ENCODE data around the gene KCNQ1. TPM values are rescaled to one million over a fixed set of nuclear protein-coding genes. Genes with fewer than 3 reads are reported as not detected.

Gene KCNQ1
- total RNA-seq, 5 donors from 2014 or later (not counting 1 experiment from before 2014, with no cell fraction given), result 20.9 to 32.9 (median 24.0) TPM

DNA sequence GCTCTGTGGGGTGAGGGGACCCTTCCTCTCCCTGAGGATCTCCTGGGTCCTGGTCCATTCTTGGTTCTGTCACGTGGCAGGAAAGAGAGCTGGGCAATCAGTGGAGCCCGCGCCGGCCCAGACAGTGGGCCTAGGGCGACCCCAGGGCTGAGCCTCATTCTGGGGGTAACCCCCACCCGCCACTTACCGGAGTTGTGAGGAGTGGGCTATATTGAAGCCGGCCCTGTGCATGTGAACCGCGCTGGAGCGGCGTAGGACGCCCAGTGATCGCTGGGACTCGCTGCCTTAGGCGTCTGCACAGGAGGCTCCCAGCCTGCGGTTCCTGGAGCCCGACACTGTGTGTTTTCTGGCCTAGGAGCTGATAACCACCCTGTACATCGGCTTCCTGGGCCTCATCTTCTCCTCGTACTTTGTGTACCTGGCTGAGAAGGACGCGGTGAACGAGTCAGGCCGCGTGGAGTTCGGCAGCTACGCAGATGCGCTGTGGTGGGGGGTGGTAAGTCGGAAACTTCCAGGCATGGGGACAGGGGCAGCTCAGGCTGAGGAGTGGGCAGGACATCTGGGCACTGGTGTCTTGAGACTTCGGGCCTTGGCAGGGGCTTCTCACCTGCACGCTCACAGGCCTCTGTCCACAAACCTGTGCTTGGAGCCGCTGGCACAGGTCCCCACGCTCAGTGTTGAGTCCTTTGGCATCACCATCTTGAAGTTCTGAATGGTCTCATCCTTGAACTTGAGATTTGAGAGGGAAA, 127.9 kb downstream of the KCNQ1 start:
- Histone ChIP-seq H3K27ac (ENCODE audit: low read length) (no peak overlapping the region), H3K4me3 (ENCODE audit: control insufficient read depth in 1 of 2, extremely low read depth in 1 of 2, low read length in 1 of 2) (no peak overlapping the region), H3K9me3 (no peaks in the 10 kb centered on the region), H3K4me1 (ENCODE audit: control insufficient read depth in 1 of 2, extremely low read depth in 1 of 2, insufficient read depth in 2 of 2, low read length in 2 of 2) (peaks cover 0 to 8% of the 10 kb centered on the region in 2 experiments), H3K36me3 (ENCODE audit: control insufficient read depth in 2 of 2, extremely low read depth in 1 of 2, insufficient read depth in 1 of 2, low read length in 1 of 2) (peaks cover 3 to 8% of the 10 kb centered on the region in 2 donors), H3K27me3 (replicated peaks in 1 of 2; ENCODE audit: control insufficient read depth in 2 of 2, extremely low read depth in 1 of 2, insufficient read depth in 2 of 2, low read length in 1 of 2) (no peaks in the 10 kb centered on the region)
- DNase-seq (no peak), ATAC-seq (replicated peaks in 1 of 4) (no peak)
- no peaks in the 10 kb centered on the region for H3K9me3 Mint-ChIP-seq
- H3K4me1 Mint-ChIP-seq, result peaks cover 0 to 3% (median 0%) of the 10 kb centered on the region in 3 donors
- no peak overlapping the region for H3K4me3 Mint-ChIP-seq
- 93% methylated on average over 28 of the region's 33 CpGs for WGBS (ENCODE audit: insufficient coverage)
- POLR2A ChIA-PET, result no interaction called here
- H3K27me3 Mint-ChIP-seq, result no peaks in the 10 kb centered on the region
- H3K27ac Mint-ChIP-seq, result no peak overlapping the region
- H3K36me3 Mint-ChIP-seq, result no peaks in the 10 kb centered on the region
- CTCF ChIA-PET, result no interaction called here

DNA sequence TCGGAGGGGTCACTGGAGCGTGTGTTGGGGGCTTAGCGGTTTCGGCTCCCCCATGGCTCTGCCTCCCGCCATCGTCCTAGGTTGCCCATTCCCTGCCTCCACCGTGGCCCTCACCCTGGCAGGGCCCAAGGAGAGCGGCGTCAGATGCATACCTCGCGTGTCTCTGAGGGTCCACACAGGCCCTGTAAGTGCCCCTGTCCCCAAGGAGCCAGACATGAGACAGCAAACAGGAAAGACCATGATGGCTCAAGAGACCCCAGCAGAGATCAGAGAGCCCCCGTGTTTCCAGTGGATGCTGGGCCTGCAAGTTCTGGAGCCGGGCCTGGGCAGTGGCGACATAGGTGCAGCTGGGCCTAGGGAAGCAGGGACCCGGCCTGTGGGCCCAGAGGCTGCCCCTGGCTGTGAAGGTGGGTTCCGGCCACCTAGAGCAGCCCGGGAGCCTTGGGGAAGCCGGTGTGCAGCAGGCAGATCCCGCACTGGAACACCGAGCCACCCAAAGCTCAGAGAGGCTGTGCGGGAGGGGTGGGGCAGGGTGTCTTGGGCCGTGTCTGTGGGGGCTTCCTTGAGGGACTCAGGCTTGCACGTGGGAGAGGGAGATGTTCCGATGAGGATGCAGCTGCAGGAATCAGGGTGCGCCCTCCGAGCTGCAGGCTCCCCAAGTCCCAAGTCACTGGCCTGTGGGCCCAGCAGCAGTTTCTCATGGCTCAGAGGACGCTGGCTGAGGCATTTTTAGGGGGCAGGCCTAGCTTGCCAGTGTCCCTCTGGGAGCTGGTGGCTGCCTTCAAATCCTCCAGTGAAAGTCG, 128.6 kb downstream of the KCNQ1 start:
- no peaks in the 10 kb centered on the region for H3K36me3 Mint-ChIP-seq
- no peaks in the 10 kb centered on the region for H3K9me3 ChIP-seq
- no peaks in the 10 kb centered on the region for H3K27me3 Mint-ChIP-seq
- H3K4me3 ChIP-seq (ENCODE audit: control insufficient read depth in 1 of 2, extremely low read depth in 1 of 2, low read length in 1 of 2), result no peak overlapping the region
- DNase-seq, result no peak
- no peak overlapping the region for H3K27ac ChIP-seq (ENCODE audit: low read length)
- H3K27ac Mint-ChIP-seq, result no peak overlapping the region
- H3K36me3 ChIP-seq (ENCODE audit: control insufficient read depth in 2 of 2, extremely low read depth in 1 of 2, insufficient read depth in 1 of 2, low read length in 1 of 2), result peaks cover 3 to 8% of the 10 kb centered on the region in 2 donors
- no peaks in the 10 kb centered on the region for H3K9me3 Mint-ChIP-seq
- no peak for ATAC-seq (replicated peaks in 1 of 4)
- no peak overlapping the region for H3K4me3 Mint-ChIP-seq
- peaks cover 0 to 8% of the 10 kb centered on the region in 2 experiments for H3K4me1 ChIP-seq (ENCODE audit: control insufficient read depth in 1 of 2, extremely low read depth in 1 of 2, insufficient read depth in 2 of 2, low read length in 2 of 2)
- ChIA-PET CTCF (no interaction called here), POLR2A (no interaction called here)
- peaks cover 0 to 3% (median 0%) of the 10 kb centered on the region in 3 donors for H3K4me1 Mint-ChIP-seq
- H3K27me3 ChIP-seq (replicated peaks in 1 of 2; ENCODE audit: control insufficient read depth in 2 of 2, extremely low read depth in 1 of 2, insufficient read depth in 2 of 2, low read length in 1 of 2), result no peaks in the 10 kb centered on the region
- 91% methylated on average over 23 of the region's 28 CpGs for WGBS (ENCODE audit: insufficient coverage)

DNA sequence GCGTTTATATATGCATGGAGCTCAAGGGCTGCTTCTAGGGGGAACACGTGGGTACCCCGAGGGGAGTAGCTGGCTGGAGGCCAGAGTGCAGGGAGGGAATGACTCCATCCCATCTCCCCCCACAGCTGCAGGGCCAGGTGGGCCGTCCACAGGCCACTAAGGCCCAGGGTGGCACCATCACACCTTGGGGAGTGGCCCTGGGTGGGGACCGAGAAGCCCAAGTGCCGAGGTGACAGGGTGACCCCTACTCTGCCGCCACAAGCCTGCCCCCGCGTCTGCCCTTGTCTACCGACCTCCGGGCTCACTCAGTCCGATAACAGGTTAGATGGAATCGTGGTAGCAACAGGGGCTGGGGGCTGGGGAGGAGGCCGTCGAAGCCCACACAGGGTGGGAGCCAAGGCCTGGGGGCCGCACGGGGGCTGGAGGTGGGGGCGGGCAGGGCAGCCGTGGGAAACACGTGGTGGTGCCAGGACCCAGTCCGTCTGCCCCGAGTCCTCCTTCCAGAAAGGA, 129.3 kb downstream of the KCNQ1 start:
- no peak overlapping the region for H3K4me3 Mint-ChIP-seq
- no peak overlapping the region for H3K27ac Mint-ChIP-seq
- ChIA-PET POLR2A (no interaction called here), CTCF (no interaction called here)
- peaks cover 3 to 7% of the 10 kb centered on the region in 2 donors for H3K36me3 ChIP-seq (ENCODE audit: control insufficient read depth in 2 of 2, extremely low read depth in 1 of 2, insufficient read depth in 1 of 2, low read length in 1 of 2)
- H3K4me1 Mint-ChIP-seq, result peaks cover 0 to under 1% (median 0%) of the 10 kb centered on the region in 3 donors
- H3K36me3 Mint-ChIP-seq, result no peaks in the 10 kb centered on the region
- ATAC-seq (replicated peaks in 1 of 4) (no peak), DNase-seq (peak in 2 of 35 experiments; percentile 2)
- no peak overlapping the region for H3K4me3 ChIP-seq (ENCODE audit: control insufficient read depth in 1 of 2, extremely low read depth in 1 of 2, low read length in 1 of 2)
- H3K27me3 ChIP-seq (replicated peaks in 1 of 2; ENCODE audit: control insufficient read depth in 2 of 2, extremely low read depth in 1 of 2, insufficient read depth in 2 of 2, low read length in 1 of 2), result no peaks in the 10 kb centered on the region
- H3K27me3 Mint-ChIP-seq, result no peaks in the 10 kb centered on the region
- peaks cover 0 to 8% of the 10 kb centered on the region in 2 experiments for H3K4me1 ChIP-seq (ENCODE audit: control insufficient read depth in 1 of 2, extremely low read depth in 1 of 2, insufficient read depth in 2 of 2, low read length in 2 of 2)
- 91% methylated on average over 12 of the region's 22 CpGs for WGBS (ENCODE audit: insufficient coverage)
- no peaks in the 10 kb centered on the region for H3K9me3 ChIP-seq
- H3K27ac ChIP-seq (ENCODE audit: low read length), result no peak overlapping the region
- no peaks in the 10 kb centered on the region for H3K9me3 Mint-ChIP-seq

DNA sequence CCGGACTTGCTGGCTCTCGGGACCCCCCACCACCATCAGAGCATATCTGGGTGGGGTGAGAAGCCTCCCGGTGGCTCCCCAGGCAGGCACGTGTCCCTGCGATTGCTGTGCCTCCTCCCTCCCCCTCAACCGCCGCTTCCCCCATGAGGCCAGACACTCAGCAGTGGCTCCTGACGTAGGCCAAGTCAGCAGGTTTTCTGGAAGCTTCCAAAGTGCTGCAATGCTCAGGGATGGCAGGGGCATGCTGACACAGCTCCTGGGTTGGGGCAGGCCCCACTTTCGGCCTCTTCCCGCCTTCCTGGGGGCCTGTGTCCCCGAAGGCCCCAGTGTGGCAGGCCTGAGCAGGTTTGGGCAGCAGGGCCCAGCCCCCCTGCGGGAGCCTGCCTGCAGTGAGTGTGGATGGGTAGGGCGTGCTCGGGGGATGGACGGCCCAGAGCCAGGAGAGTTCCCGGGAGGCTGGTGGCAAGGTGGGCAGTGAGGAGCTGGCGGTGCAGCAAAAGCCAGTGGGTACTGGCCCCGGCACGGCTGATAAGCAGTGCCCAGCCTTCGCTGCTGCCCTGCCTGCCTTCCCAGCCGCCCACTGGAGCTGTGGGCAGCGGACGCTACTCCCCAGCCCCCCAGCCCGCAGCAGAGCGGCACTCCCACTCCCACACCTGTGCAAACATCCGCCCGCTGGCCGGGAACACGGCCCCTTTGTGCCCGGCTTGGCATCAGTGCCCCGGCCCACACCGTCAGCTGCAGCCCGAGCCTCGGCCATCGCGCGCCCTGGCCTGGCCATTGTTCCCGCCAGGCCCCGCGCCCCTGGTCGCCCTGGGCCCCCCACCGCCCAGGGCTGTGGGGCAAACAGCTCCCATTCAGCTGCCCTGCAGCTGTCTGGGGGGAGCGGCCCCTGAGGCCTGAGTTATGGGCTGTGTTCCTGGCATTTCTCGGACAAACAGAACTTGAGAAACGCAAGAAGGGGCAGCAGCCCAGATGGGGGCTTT, 130.0 kb downstream of the KCNQ1 start:
- Histone ChIP-seq H3K4me1 (ENCODE audit: control insufficient read depth in 1 of 2, extremely low read depth in 1 of 2, insufficient read depth in 2 of 2, low read length in 2 of 2) (peaks cover 0 to under 1% of the 10 kb centered on the region in 2 experiments), H3K9me3 (no peaks in the 10 kb centered on the region), H3K27ac (ENCODE audit: low read length) (no peak overlapping the region), H3K27me3 (replicated peaks in 1 of 2; ENCODE audit: control insufficient read depth in 2 of 2, extremely low read depth in 1 of 2, insufficient read depth in 2 of 2, low read length in 1 of 2) (no peaks in the 10 kb centered on the region), H3K4me3 (ENCODE audit: control insufficient read depth in 1 of 2, extremely low read depth in 1 of 2, low read length in 1 of 2) (no peak overlapping the region), H3K36me3 (ENCODE audit: control insufficient read depth in 2 of 2, extremely low read depth in 1 of 2, insufficient read depth in 1 of 2, low read length in 1 of 2) (peaks cover 3% of the 10 kb centered on the region in 2 donors)
- no peak overlapping the region for H3K27ac Mint-ChIP-seq
- H3K36me3 Mint-ChIP-seq, result no peaks in the 10 kb centered on the region
- no peaks in the 10 kb centered on the region for H3K27me3 Mint-ChIP-seq
- ChIA-PET POLR2A (no interaction called here), CTCF (no interaction called here)
- DNase-seq (peak in 2 of 35 experiments; percentile 1 to 2), ATAC-seq (replicated peaks in 1 of 4) (no peak)
- H3K4me3 Mint-ChIP-seq, result no peak overlapping the region
- H3K9me3 Mint-ChIP-seq, result no peaks in the 10 kb centered on the region
- H3K4me1 Mint-ChIP-seq, result no peaks in the 10 kb centered on the region
- 90% methylated on average over 38 of the region's 45 CpGs for WGBS (ENCODE audit: insufficient coverage)

DNA sequence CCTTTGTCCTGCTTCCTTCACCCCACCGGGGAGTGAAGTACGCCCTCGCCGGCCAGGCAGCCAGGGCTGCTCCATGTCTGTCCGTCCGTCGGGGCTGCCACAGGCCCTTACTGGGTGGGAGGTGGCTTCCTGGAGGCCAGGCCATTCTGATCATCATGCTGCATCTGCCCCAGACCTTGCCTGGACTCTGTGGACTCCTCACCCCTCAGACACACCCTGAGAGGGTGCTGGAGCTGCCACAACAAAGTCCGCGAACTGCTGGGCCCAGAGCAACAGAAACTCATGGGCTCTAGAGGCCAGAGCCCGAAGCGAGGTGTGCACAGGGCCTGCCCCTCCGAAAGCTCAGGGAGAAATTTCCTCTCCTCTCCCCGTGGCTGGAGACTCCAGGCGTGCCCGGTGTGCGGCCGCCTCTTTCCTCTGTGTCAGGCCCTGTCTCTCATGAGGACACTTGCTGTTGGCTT, 130.8 kb downstream of the KCNQ1 start:
- Histone ChIP-seq H3K9me3 (no peaks in the 10 kb centered on the region), H3K27me3 (replicated peaks in 1 of 2; ENCODE audit: control insufficient read depth in 2 of 2, extremely low read depth in 1 of 2, insufficient read depth in 2 of 2, low read length in 1 of 2) (no peaks in the 10 kb centered on the region), H3K4me1 (ENCODE audit: control insufficient read depth in 1 of 2, extremely low read depth in 1 of 2, insufficient read depth in 2 of 2, low read length in 2 of 2) (no peaks in the 10 kb centered on the region), H3K36me3 (ENCODE audit: control insufficient read depth in 2 of 2, extremely low read depth in 1 of 2, insufficient read depth in 1 of 2, low read length in 1 of 2) (peaks cover 1 to 3% of the 10 kb centered on the region in 2 donors), H3K27ac (ENCODE audit: low read length) (no peak overlapping the region), H3K4me3 (ENCODE audit: control insufficient read depth in 1 of 2, extremely low read depth in 1 of 2, low read length in 1 of 2) (no peak overlapping the region)
- H3K4me1 Mint-ChIP-seq, result no peaks in the 10 kb centered on the region
- CTCF ChIA-PET, result no interaction called here
- no peak for ATAC-seq (replicated peaks in 1 of 4)
- POLR2A ChIA-PET, result no interaction called here
- H3K36me3 Mint-ChIP-seq, result no peaks in the 10 kb centered on the region
- DNase-seq, result peak in 1 of 35 experiments; percentile 1
- no peaks in the 10 kb centered on the region for H3K27me3 Mint-ChIP-seq
- no peaks in the 10 kb centered on the region for H3K9me3 Mint-ChIP-seq
- H3K27ac Mint-ChIP-seq, result no peak overlapping the region
- WGBS (ENCODE audit: insufficient coverage), result 100% methylated on average over 6 of the region's 17 CpGs
- no peak overlapping the region for H3K4me3 Mint-ChIP-seq

DNA sequence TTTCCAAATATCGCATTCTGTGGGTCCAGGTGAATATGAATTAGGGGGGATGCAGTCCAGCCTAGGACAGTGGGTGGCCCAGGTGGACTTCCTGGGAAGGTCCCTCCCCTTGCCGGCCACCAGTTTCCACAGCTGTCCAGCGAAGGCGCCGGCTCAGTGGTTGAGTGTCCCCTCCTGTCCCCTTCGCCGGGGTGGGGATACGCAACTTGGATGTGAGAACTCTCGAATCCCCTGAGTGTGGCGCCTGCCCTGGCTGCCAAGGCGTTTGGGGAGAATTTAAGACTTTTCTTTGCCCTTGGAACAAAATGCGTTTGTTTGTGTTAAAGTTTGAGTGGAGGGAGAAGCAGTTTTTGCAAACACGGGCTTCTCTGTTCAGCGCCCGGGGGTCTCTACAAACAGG, 131.3 kb downstream of the KCNQ1 start:
- POLR2A ChIA-PET, result no interaction called here
- CTCF ChIA-PET, result no interaction called here
- Mint-ChIP-seq H3K4me1 (no peaks in the 10 kb centered on the region), H3K27ac (no peak overlapping the region), H3K9me3 (no peaks in the 10 kb centered on the region), H3K27me3 (no peaks in the 10 kb centered on the region), H3K36me3 (no peaks in the 10 kb centered on the region), H3K4me3 (no peak overlapping the region)
- WGBS (ENCODE audit: insufficient coverage), result 88% methylated on average over 12 of the region's 15 CpGs
- ATAC-seq (replicated peaks in 1 of 4), result no peak
- peaks cover 0 to 3% of the 10 kb centered on the region in 2 donors for H3K36me3 ChIP-seq (ENCODE audit: control insufficient read depth in 2 of 2, extremely low read depth in 1 of 2, insufficient read depth in 1 of 2, low read length in 1 of 2)
- peak in 2 of 35 experiments; percentile 1 to 12 for DNase-seq
- H3K27me3 ChIP-seq (replicated peaks in 1 of 2; ENCODE audit: control insufficient read depth in 2 of 2, extremely low read depth in 1 of 2, insufficient read depth in 2 of 2, low read length in 1 of 2), result no peaks in the 10 kb centered on the region
- no peak overlapping the region for H3K4me3 ChIP-seq (ENCODE audit: control insufficient read depth in 1 of 2, extremely low read depth in 1 of 2, low read length in 1 of 2)
- H3K27ac ChIP-seq (ENCODE audit: low read length), result no peak overlapping the region
- H3K9me3 ChIP-seq, result no peaks in the 10 kb centered on the region
- no peaks in the 10 kb centered on the region for H3K4me1 ChIP-seq (ENCODE audit: control insufficient read depth in 1 of 2, extremely low read depth in 1 of 2, insufficient read depth in 2 of 2, low read length in 2 of 2)

All from T-cell (primary cell).